Measurements from ENCODE around the gene RAB7A.

The RAB7A gene

GRCh38 chr3:128726023-128727016, at the start of gene RAB7A:
Gene RAB7A (plus strand): TSS chr3:128726183. CDS start chr3:128795368, 69,185 bp downstream.
- no peak; the same call in 1 of the 2 replicates for TF ChIP-seq CTCF (IDR thresholded peaks at IDR 0.05; ENCODE audit: low read depth, low read length)
- DNase-seq (ENCODE audit: extremely low read depth, low read depth) = peak; percentile 96

DNA sequence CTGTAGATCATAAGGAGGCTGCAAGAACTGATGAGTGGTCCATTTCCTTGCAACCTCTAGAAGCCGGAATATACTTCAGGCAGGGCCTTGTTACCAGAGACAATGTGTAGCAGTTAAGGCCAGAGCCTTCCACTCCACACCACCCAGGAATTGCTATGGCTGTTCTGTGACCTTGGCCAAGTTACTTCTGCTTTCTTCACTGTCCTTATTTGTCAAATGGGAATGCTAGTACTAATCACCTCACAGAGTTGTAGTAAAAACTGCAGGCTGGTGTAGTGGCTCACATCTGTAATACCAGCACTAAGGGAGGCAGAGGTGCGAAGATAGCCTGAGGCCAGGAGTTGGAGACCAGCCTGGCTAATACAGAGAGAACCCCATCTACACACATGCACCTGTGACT, 46.6 kb upstream of the RAB7A start:
- no peak for TF ChIP-seq CTCF (IDR thresholded peaks at IDR 0.05; ENCODE audit: low read depth, low read length)

DNA sequence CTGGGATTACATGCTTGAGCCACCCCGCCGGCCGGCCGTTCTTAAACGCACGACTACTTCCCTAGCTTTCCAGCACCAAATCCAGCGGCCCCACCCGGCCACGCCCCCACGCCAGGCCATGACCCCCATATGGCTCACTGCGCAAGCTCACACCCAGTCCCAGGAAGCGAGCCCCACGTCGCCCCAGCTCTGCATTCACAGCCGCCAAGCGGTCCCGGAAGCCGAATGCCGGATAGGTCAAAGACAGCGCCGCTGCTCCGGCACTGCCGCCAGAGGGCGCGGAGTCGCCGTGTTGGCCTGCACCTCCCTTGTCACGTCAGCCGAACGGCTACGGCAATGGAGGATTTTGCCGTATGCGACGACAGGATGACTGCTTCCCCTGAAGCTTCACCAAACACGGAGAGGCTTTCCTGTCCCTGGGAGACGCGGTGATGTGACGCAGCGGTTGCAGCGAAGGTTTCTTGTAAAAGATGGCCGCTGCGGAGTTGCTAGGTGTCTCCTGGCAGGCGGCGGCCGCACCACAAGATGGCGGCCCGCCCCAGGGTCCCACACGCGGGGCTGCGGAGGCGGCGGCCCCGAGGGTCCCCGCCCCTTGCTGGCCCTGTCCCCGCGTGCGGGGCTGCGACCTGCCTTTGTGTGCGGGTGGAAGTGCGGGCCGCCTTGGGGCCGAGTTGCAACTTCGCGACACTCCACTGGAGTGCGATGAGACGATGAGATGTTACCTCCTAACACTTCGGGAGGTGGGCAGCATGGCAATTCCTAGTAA, 45.2 kb upstream of the RAB7A start:
- DNase-seq (ENCODE audit: extremely low read depth, low read depth) = peak; percentile 97
- TF ChIP-seq CTCF (IDR thresholded peaks at IDR 0.05; ENCODE audit: low read depth, low read length) = no peak; the same call in none of the 2 replicates

More for the DNA sequence above, 46.6 kb upstream of the RAB7A start:
- no peak for DNase-seq (ENCODE audit: extremely low read depth, low read depth)

- DNase-seq (ENCODE audit: extremely low read depth, low read depth) = no peak
- TF ChIP-seq CTCF (IDR thresholded peaks at IDR 0.05; ENCODE audit: low read depth, low read length) = no peak
Observed at GRCh38 chr3:128681369-128681829, 44.6 kb upstream of the RAB7A start.

- no peak for TF ChIP-seq CTCF (IDR thresholded peaks at IDR 0.05; ENCODE audit: low read depth, low read length)
- DNase-seq (ENCODE audit: extremely low read depth, low read depth) = no peak
Observed at GRCh38 chr3:128683957-128684356, 42.0 kb upstream of the RAB7A start.

DNA sequence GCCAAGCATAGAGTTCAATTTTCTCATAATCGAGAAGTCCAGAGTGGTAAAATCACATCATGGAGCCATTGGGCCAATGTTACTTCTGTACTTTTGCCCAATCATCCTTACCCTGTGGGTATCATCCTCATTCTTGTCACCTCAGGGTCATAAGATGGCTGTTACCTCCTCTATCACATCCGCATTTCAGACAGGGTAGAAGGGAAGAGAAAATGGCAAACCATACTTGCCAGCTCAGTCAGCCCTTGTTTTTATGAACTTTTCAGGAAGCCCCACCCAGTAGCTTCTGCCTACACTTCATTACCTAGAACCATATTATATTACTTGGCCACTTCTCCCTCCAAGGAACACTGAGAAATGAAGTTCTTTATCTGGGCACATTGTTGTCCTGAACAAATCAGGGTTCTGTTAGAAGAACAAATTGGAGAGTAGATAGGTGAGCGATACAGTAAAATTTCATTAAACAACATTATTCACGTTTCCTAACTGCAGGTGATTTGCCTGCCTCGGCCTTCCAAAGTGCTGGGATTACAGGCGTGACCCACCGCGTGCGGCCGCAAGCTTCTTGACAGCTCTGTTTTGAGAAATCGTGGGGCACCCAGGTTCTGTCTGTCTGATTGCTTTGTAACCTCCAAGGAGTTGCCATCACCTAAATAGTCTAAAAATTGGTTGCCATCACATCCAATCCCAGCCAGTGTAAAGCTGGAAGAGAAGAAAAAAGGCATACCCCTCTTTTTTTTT, 40.8 kb upstream of the RAB7A start:
- no peak for DNase-seq (ENCODE audit: extremely low read depth, low read depth)
- TF ChIP-seq CTCF (IDR thresholded peaks at IDR 0.05; ENCODE audit: low read depth, low read length) = no peak

Measured in AG09319 (cell line).